DMS114 treated with DMSO at 0.1 percent for 48 hours (cell line): Measurements from ENCODE around the gene SIN3A.
"Not testable (repeated sequence)": the region's sequence is repeated elsewhere in the genome, so short reads cannot be mapped to it uniquely, and the experiment has no call there.

Source experiments
- DNase-seq: peaks from one replicate; lab custom pipeline; 2025; ENCODE audit not compliant: unreplicated experiment; lab: John Stamatoyannopoulos, UW

The SIN3A gene

GRCh38 chr15:75335705-75336355 is 115.7 kb downstream of the SIN3A start, which contains the start of gene COMMD4:
Gene COMMD4, plus strand, starts transcription at chr15:75336063. Its CDS starts 27 bp downstream, at chr15:75336090.
- peak; percentile 90 for DNase-seq

DNA sequence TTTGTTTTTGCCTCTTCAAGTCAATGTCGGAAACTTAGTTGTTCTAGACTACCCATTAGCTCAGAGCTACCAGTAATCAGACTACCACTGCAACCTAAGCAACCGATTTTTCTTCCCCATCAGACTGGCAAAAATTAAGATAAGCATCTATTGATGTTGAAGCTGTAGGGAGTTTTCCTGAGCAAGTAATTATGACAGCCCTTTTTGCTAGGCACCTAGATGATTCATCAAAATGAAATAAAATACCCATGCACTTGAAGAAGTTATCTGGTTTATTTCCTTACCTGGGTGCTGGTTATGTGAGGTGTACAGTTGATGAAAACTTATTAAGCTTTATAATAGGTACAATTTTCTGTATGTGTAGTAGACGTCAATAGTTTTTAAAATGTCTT is 116.2 kb downstream of the SIN3A start:
- DNase-seq = no peak

DNA sequence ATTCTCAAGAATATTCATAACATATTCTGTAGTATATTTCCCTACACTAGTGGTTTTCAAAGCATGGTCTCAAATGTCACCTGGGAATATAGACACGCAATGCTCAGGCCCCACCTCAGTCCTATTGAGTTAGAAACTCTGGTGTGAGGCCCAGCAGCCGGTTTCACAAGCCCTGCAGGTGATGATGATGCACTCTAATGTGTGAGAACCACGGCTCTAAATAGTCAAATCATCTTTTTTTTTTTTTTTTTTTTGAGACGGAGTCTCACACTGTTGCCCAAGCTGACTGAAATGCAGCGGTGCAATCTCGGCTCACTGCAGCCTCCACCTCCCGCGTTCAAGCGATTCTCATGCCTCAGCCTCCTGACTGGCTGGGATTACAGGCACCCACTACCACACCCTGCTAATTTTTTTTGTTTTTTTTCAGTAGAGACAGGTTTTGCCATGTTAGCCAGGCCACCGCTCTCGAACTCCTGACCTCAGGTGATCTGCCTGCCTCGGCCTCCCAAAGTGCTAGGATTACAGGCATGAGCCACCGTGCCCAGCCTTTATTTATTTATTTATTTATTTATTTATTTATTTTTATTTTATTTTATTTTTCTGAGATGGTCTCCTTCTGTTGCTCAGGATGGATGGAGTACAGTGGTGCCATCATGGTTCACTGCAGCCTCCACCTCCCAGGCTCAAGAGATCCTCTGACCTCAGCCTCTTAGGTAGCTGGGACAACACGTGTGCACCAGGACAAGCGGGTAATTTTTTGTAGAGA is 117.7 kb downstream of the SIN3A start:
- DNase-seq = not testable (repeated sequence)

DNA sequence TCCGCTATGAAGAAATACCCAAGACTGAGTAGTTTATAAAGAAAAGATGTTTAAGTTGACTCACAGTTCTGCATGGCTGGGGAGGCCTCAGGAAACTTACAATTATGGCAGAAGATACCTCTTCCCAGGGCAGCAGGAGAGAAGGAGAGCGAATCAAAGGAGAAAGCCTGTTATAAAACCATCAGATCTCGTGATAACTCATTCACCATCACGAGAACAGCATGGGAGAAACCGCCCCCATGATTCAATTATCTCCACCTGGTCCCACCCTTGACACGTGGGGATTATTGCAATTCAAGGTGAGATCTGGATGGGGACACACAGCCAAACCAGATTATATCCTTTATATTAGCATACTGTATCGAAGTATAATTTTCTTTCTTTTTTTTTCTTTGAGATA is 119.4 kb downstream of the SIN3A start:
- not testable (repeated sequence) for DNase-seq

DNA sequence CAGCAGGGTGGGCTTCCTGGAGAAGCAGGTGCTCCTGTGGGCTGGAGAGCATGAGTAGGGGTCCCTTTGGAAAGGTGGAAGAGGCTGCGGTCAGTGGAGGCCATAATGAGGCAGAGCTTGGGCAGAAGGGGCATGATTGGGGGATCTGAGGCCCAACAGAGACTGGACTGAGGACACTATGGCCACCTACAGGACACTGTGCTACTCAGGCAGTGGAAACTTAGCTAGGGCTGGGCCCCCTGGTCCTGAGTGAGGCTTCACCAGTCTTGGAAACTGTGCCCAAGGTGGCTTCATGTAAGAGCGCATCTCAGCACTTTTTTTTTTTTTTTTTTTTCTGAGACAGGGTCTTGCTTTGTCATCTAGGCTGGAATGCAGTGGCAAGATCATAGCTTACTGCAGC is 121.9 kb downstream of the SIN3A start:
- DNase-seq = no peak

GRCh38 chr15:75328493-75329314 is 122.8 kb downstream of the SIN3A start:
- DNase-seq = no peak

- DNase-seq = no peak
Measured at GRCh38 chr15:75327491-75327890, 124.0 kb downstream of the SIN3A start.

- DNase-seq = no peak
Measured at GRCh38 chr15:75327005-75327404, 124.5 kb downstream of the SIN3A start.

- no peak for DNase-seq
Measured at GRCh38 chr15:75325922-75326321, 125.6 kb downstream of the SIN3A start.

DNA sequence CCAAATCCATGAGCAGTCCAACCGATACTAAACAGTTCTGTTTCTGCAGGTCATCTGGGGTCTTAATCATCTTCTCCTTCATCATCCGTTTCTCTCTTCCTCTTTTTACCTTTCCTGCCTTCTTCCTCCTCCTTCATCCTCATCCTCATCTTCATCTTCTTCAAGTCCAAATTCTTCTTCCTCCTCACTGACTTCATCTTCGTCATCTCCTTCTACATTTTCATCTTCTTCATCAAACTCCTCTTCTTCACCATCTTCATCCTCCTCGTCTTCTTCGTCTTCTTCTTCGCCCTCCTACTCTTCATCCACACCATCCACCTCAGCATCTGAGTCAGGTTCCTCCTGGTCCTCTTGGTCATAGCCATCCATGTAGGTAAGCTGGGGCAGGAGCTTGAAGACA is 129.8 kb downstream of the SIN3A start:
- no peak for DNase-seq
